ENCODE measurements around the gene HPS6.
"Not testable (repeated sequence)": the region's sequence is repeated elsewhere in the genome, so short reads cannot be mapped to it uniquely, and the experiment has no call there.

The HPS6 gene

GRCh38 chr10:102064868-102065560, at the start of gene HPS6:
Gene HPS6 (plus strand): TSS chr10:102065349. CDS start chr10:102065475, 126 bp downstream.
- peak; percentile 92 for DNase-seq

GRCh38 chr10:102016416-102016815, 48.7 kb upstream of the HPS6 start:
- no peak for DNase-seq

- no peak for DNase-seq
Observed at GRCh38 chr10:102017295-102017694, 47.9 kb upstream of the HPS6 start.

- no peak for DNase-seq
Observed at GRCh38 chr10:102020938-102021337, 44.2 kb upstream of the HPS6 start.

- no peak for DNase-seq
Observed at GRCh38 chr10:102024799-102025198, 40.4 kb upstream of the HPS6 start.

- no peak for DNase-seq
Observed at GRCh38 chr10:102027261-102027660, 37.9 kb upstream of the HPS6 start.

GRCh38 chr10:102033787-102034186, 31.4 kb upstream of the HPS6 start:
- DNase-seq, result no peak

- not testable (repeated sequence) for DNase-seq
Observed at GRCh38 chr10:102035807-102036206, 29.3 kb upstream of the HPS6 start.

- DNase-seq, result no peak
Observed at GRCh38 chr10:102038410-102038809, 26.7 kb upstream of the HPS6 start.

- no peak for DNase-seq
Observed at GRCh38 chr10:102040305-102041050, 24.7 kb upstream of the HPS6 start.

GRCh38 chr10:102045292-102045691, 19.9 kb upstream of the HPS6 start:
- no peak for DNase-seq

- no peak for DNase-seq
Observed at GRCh38 chr10:102046095-102046494, 19.1 kb upstream of the HPS6 start.

GRCh38 chr10:102054881-102055646, 10.1 kb upstream of the HPS6 start:
- not testable (repeated sequence) for DNase-seq

GRCh38 chr10:102055647-102056419, 9.3 kb upstream of the HPS6 start, which contains the start of gene ARMH3:
Gene ARMH3 (minus strand): TSS chr10:102056173. CDS start chr10:102040114, 16,059 bp downstream.
- peak; percentile 97 for DNase-seq

- DNase-seq, result no peak
Observed at GRCh38 chr10:102059987-102060386, 5.2 kb upstream of the HPS6 start.

- no peak for DNase-seq
Observed at GRCh38 chr10:102064503-102064867, 664 bp upstream of the HPS6 start.

GRCh38 chr10:102065561-102066398, 631 bp downstream of the HPS6 start:
- DNase-seq, result peak; percentile 36

GRCh38 chr10:102066399-102067088, 1.4 kb downstream of the HPS6 start:
- no peak for DNase-seq

GRCh38 chr10:102067091-102067916, 2.2 kb downstream of the HPS6 start:
- DNase-seq, result no peak

- DNase-seq, result no peak
Observed at GRCh38 chr10:102068216-102068615, 3.1 kb downstream of the HPS6 start.
